IMR-90 (cell line): ENCODE data around the gene RAB38.

ENCODE experiments used
- MXI1 ChIP-seq: IDR thresholded peaks from 2 replicates; pipeline ENCODE4 v1.6.1; 2012; ENCODE audit warnings: low read depth, mild to moderate bottlenecking, low read length, moderate library complexity, borderline replicate concordance
- POLR2A ChIP-seq: IDR thresholded peaks from 2 replicates; pipeline ENCODE4 v1.6.1; 2012; ENCODE audit warnings: mild to moderate bottlenecking, low read depth, low read length
- TF ChIP-seq, protein P1 (sequence below): conservative IDR thresholded peaks from 2 replicates; pipeline ENCODE4 v1.5.1; 2012; ENCODE audit warnings: mild to moderate bottlenecking, low read depth, low read length, improper control_type of control experiment
- TF ChIP-seq, protein P2 (sequence below): fragments of 150-350 bp; IDR thresholded peaks from 2 replicates; pipeline ENCODE4 v1.6.1; 2017; ENCODE audit warnings: mild to moderate bottlenecking, antibody characterized with exemption, low read length, low read depth

DNA sequence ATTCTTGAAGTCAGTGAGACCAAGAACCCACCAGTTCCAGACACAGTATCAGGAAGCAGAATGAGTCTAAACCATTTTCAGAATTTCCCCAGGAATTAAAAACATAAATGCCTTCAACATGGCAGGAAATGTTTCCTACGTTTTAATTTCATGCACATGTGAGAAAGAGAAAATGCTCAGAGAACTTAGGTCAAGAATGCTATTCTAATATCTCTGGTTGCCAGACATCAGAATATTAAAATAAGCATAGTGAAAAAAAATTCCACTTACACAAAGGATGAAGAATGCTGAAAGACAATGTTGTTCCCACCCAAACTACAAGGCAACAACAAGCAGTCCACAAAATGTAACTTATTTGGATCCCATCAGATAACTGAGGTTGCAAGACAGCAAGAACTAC lies 104.8 kb downstream of the RAB38 start:
- TF ChIP-seq POLR2A, result no peak
- TF ChIP-seq, protein P1, sequence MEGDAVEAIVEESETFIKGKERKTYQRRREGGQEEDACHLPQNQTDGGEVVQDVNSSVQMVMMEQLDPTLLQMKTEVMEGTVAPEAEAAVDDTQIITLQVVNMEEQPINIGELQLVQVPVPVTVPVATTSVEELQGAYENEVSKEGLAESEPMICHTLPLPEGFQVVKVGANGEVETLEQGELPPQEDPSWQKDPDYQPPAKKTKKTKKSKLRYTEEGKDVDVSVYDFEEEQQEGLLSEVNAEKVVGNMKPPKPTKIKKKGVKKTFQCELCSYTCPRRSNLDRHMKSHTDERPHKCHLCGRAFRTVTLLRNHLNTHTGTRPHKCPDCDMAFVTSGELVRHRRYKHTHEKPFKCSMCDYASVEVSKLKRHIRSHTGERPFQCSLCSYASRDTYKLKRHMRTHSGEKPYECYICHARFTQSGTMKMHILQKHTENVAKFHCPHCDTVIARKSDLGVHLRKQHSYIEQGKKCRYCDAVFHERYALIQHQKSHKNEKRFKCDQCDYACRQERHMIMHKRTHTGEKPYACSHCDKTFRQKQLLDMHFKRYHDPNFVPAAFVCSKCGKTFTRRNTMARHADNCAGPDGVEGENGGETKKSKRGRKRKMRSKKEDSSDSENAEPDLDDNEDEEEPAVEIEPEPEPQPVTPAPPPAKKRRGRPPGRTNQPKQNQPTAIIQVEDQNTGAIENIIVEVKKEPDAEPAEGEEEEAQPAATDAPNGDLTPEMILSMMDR, result no peak
- TF ChIP-seq, protein P2, sequence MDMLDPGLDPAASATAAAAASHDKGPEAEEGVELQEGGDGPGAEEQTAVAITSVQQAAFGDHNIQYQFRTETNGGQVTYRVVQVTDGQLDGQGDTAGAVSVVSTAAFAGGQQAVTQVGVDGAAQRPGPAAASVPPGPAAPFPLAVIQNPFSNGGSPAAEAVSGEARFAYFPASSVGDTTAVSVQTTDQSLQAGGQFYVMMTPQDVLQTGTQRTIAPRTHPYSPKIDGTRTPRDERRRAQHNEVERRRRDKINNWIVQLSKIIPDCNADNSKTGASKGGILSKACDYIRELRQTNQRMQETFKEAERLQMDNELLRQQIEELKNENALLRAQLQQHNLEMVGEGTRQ, result no peak
- TF ChIP-seq MXI1, result no peak
